Uterus (tissue), 2 donors: ENCODE data around the gene TBCE.

Experiments
- POLR2A ChIP-seq, 2 donors: fragments of 450-650 bp; IDR thresholded peaks; one replicate each; pipeline ENCODE4 v1.6.1; 2016; ENCODE audit warnings: antibody characterized with exemption in 2 of 2, mild to moderate bottlenecking in 1 of 2, moderate library complexity in 1 of 2
- TF ChIP-seq, protein P1 (sequence below), 4 experiments: fragments of 200-600 bp in 2 of 4; fragments of 450-650 bp in 2 of 4; sonication (generic) in 2 of 4; IDR thresholded peaks; one replicate each; pipeline ENCODE4 v1.5.1; 2016 to 2019; ENCODE audit warnings: antibody characterized with exemption in 4 of 4, mild to moderate bottlenecking in 2 of 4, moderate library complexity in 1 of 4

DNA sequence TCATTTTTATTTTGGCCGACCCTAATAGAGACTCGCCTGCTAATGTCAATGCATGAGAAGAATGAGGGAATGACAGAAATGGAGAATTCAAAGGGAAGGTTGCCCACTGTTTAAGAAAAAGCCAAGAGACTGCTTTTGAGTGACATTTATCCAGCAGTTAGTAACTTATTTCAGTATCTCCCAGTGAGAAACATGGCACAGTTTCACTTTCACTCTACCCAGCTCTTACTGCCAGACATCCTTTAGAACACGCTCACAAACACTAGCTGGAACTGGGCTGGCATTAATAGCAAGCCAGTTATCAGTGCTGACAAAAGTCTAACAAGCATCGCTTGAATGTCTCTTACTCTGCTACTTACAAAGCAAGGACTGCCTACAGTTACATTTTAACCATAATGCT lies 30.3 kb upstream of the TBCE start:
- TF ChIP-seq, protein P1, sequence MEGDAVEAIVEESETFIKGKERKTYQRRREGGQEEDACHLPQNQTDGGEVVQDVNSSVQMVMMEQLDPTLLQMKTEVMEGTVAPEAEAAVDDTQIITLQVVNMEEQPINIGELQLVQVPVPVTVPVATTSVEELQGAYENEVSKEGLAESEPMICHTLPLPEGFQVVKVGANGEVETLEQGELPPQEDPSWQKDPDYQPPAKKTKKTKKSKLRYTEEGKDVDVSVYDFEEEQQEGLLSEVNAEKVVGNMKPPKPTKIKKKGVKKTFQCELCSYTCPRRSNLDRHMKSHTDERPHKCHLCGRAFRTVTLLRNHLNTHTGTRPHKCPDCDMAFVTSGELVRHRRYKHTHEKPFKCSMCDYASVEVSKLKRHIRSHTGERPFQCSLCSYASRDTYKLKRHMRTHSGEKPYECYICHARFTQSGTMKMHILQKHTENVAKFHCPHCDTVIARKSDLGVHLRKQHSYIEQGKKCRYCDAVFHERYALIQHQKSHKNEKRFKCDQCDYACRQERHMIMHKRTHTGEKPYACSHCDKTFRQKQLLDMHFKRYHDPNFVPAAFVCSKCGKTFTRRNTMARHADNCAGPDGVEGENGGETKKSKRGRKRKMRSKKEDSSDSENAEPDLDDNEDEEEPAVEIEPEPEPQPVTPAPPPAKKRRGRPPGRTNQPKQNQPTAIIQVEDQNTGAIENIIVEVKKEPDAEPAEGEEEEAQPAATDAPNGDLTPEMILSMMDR (IDR thresholded peaks at IDR 0.05), result no peak
- TF ChIP-seq POLR2A (IDR thresholded peaks at IDR 0.05), result no peak
